Retinal pigment epithelial cell (primary cell): Measurements from ENCODE around the gene CCDC183.

Experiments
- DNase-seq: peaks from one replicate; pipeline ENCODE4 v3.0.0-alpha.2; 2010; ENCODE audit warnings: low read depth
- H3K4me3 ChIP-seq: 2 replicates; pipeline ENCODE4 v1.5.1; 2011; ENCODE audit warnings: mild to moderate bottlenecking, low read length, control low read depth, moderate library complexity
- TF ChIP-seq, protein P1 (sequence below): conservative IDR thresholded peaks from 2 replicates; pipeline ENCODE4 v1.5.1; 2011; ENCODE audit warnings: low read depth, low read length, control low read depth, inconsistent platforms

The CCDC183 gene

DNA sequence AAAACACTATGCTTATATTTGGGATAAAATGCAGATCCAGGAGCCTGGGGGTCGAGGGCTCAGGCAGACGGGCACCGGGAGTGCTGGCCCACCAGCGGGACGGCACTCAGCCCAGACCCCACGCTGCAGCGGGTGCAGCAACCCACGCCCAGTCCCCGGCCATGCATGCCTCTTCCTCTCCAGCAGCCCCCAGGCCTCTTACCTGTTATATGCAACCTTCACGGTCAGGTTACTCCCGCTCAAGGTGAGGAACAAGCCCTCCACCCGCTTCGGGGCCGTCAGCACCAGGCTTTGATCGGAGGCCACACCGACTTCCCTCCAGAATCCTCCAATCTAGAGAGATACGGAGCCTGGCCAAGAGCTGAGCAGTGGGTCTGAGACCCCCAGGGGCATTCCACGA lies 39.3 kb upstream of the CCDC183 start:
- TF ChIP-seq, protein P1, sequence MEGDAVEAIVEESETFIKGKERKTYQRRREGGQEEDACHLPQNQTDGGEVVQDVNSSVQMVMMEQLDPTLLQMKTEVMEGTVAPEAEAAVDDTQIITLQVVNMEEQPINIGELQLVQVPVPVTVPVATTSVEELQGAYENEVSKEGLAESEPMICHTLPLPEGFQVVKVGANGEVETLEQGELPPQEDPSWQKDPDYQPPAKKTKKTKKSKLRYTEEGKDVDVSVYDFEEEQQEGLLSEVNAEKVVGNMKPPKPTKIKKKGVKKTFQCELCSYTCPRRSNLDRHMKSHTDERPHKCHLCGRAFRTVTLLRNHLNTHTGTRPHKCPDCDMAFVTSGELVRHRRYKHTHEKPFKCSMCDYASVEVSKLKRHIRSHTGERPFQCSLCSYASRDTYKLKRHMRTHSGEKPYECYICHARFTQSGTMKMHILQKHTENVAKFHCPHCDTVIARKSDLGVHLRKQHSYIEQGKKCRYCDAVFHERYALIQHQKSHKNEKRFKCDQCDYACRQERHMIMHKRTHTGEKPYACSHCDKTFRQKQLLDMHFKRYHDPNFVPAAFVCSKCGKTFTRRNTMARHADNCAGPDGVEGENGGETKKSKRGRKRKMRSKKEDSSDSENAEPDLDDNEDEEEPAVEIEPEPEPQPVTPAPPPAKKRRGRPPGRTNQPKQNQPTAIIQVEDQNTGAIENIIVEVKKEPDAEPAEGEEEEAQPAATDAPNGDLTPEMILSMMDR = no peak
- DNase-seq = no peak
- no peak overlapping the region for H3K4me3 ChIP-seq

DNA sequence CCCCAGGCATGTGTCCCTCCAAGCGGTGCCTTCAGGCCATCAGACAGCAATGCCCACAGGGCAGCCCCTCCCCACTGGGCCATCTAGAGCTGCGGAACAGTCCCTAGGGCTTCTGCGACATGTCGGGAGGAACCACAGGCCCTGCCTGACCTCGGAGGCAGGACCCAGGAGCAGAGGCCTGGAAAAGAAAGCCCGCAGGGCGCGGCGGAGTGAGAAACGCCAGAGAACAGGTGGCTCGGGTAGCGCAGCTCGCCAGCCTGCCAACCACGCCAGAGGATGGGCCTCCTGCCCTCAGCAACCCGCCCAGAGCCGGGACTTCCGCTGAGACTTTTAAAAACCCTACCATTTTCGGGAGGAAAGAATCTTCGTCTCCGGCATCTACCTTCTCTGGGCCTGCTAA lies 38.8 kb upstream of the CCDC183 start:
- H3K4me3 ChIP-seq = no peak overlapping the region
- TF ChIP-seq, protein P1 = no peak
- DNase-seq = no peak

DNA sequence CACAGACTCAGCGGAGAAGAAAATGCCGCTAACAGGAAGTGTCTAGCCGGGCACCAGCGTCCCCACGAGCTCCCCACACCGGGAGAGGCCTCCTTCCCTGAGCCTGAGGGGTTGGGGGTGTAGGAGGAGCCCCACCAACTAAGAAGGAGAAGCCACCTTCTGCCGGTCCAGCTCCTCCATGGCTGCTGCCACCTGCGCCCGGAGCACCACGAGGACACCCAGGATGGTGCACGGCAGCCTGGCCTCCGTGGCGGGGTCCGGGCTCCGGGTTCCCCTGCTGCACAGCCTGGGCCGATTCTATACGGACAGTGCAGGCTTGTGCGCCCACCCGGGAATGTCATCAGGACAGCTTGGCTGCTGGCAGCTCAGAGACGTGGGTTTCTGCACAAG lies 38.4 kb upstream of the CCDC183 start:
- TF ChIP-seq, protein P1 = no peak
- H3K4me3 ChIP-seq = no peak overlapping the region
- no peak for DNase-seq

DNA sequence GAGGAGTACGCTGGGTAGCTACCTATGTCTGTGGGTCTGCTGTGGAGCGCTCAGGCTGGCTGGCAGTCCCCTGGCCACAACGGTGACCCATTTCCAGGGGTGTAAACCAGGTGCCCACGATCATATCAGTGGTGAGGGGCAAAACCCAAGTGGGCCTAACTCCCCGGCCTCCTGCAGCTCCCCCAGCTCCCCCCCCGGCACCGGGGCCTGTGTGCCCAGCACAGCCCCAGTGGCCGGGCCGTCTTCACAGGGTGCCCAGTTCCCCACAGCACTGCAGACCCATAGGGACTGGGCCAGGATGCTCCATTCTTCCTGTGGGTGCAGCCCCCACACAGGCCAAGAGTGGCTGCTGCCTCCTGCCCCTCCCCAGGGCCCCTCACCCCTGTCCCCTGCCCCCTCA lies 37.1 kb upstream of the CCDC183 start:
- H3K4me3 ChIP-seq = no peak overlapping the region
- TF ChIP-seq, protein P1 = no peak
- no peak for DNase-seq

DNA sequence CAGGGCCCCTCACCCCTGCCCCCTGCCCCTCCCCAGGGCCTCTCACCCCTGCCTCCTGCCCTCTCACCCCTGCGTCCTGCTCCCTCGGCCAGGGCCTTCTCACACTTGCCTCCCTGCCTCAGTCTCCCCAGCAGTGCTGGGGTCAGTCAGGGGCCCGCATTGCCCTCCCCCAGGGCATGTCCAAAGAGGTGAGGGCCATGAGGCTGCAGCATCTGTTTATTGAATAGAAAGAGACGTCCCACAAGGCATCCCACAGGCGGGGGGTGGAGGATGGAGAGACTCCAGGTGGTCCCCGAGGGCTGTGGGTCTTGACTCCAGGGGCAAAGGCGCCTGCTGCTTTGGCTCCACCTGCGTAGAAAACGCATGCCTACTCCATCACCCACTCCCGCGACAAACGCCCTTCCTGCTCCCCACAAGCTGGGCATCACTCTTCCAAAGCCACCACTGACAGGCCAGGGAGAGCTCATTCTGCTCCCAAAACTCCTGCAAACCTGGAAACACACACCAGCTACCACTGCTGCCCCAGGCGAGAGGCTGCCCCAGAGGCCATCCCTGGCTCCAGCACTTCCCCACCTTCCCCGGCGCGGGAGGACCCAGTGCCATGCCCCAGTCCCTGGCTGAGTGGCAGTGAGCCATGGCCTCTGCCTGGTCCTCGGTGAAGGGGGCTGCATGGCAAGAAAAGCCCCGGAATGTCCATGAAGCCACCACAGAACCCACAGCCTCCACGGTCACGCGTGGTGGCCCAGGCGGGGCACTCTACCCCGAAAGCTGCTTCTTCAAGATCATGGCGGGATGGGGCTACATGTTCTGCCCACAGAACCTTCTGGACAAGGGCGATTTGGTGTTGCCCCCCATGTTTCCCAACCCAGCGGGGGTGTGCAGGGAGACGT lies 36.5 kb upstream of the CCDC183 start:
- DNase-seq = no peak
- H3K4me3 ChIP-seq = no peak overlapping the region
- TF ChIP-seq, protein P1 = no peak

DNA sequence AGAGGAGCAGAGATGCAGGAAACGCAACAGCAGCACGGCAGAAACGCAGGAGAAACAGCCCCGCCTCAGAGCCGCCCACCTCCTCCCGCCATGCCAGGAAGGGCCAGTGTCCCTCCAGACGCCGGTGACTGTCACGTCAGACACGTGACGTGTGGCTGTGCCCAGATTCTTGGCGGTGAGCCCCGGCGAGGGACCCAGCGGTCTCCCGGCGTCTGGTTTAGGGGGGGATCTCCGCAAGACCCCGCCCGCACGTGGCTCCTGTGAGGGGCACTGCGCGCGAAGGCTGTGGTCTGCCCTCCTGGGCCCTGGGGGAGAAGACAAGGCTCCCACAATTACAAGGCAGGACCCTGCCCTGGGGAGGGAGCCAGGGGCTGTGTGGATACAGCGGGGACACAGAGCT lies 35.7 kb upstream of the CCDC183 start:
- TF ChIP-seq, protein P1 = no peak
- DNase-seq = no peak
- no peak overlapping the region for H3K4me3 ChIP-seq
